CD4-positive, CD25-positive, alpha-beta regulatory T cell (primary cell): ENCODE data around the gene GLP2R. TPM values are rescaled to one million over a fixed set of nuclear protein-coding genes. Genes with fewer than 3 reads are reported as not detected.

Experiments used
- ATAC-seq, 2 donors: fragments of 150-1000 bp; cut with Tn5 transposase; one replicate each; pipeline ENCODE4 v1.10.0; 2021; ENCODE audit warnings: low read depth in 2 of 2, moderate number of reproducible peaks in 2 of 2, moderate library complexity in 1 of 2
- DNase-seq, 3 donors: peaks; one replicate each; pipeline versions ENCODE4 v3.0.0 to v3.0.0-alpha.2; 2012 to 2022; ENCODE audit warnings: mixed read lengths in 1 of 3
- H3K27ac ChIP-seq: one replicate; pipeline ENCODE4 v1.7.0; 2013; ENCODE audit warnings: mild to moderate bottlenecking, low read length; ENCODE audit not compliant: insufficient read depth, poor library complexity, severe bottlenecking
- H3K27me3 ChIP-seq: one replicate; pipeline ENCODE4 v1.7.0; 2013; ENCODE audit warnings: low read length; ENCODE audit not compliant: control insufficient read depth, insufficient read depth
- H3K36me3 ChIP-seq: one replicate; pipeline ENCODE4 v1.7.0; 2013; ENCODE audit warnings: mild to moderate bottlenecking, low read length, moderate library complexity; ENCODE audit not compliant: control insufficient read depth, insufficient read depth
- H3K4me1 ChIP-seq: 2 replicates; pipeline ENCODE4 v1.7.0; 2013; ENCODE audit warnings: mild to moderate bottlenecking, low read length; ENCODE audit not compliant: insufficient read depth, control insufficient read depth, poor library complexity, severe bottlenecking
- H3K4me3 ChIP-seq: one replicate; pipeline ENCODE4 v1.7.0; 2013; ENCODE audit warnings: low read depth, mild to moderate bottlenecking, low read length, moderate library complexity
- H3K9me3 ChIP-seq, 2 experiments: 1 replicate in 1 of 2; 2 replicates in 1 of 2; pipeline ENCODE4 v1.7.0; 2013; ENCODE audit warnings: low read length in 2 of 2, mild to moderate bottlenecking in 1 of 2, moderate library complexity in 1 of 2; ENCODE audit not compliant: control insufficient read depth in 2 of 2
- H3K27ac Mint-ChIP-seq, 3 donors: one replicate each; pipeline ENCODE4 v1.8.0; 2020 to 2022; ENCODE audit warnings: mild to moderate bottlenecking in 3 of 3, mixed read lengths in 3 of 3, moderate library complexity in 2 of 3
- H3K27me3 Mint-ChIP-seq: one replicate; pipeline ENCODE4 v1.8.0; 2022; ENCODE audit warnings: mild to moderate bottlenecking, mixed read lengths
- H3K36me3 Mint-ChIP-seq: one replicate; pipeline ENCODE4 v1.8.0; 2020; ENCODE audit warnings: mixed read lengths
- H3K4me1 Mint-ChIP-seq, 4 donors: one replicate each; pipeline ENCODE4 v1.8.0; 2020 to 2022; ENCODE audit warnings: mixed read lengths in 4 of 4, mild to moderate bottlenecking in 1 of 4
- H3K4me3 Mint-ChIP-seq, 4 donors: one replicate each; pipeline ENCODE4 v1.8.0; 2020 to 2022; ENCODE audit warnings: mild to moderate bottlenecking in 4 of 4, mixed read lengths in 4 of 4, moderate library complexity in 3 of 4
- H3K9me3 Mint-ChIP-seq, 7 donors: one replicate each; pipeline ENCODE4 v1.8.0; 2020 to 2022; ENCODE audit warnings: mixed read lengths in 7 of 7, mild to moderate bottlenecking in 3 of 7, moderate library complexity in 2 of 7
- polyA plus RNA-seq, 4 donors: library from polyadenylated mRNA; unstranded; fragments of 300-500 nt; fragmentation: Illumina TruSeq; gene quantifications; one replicate each; pipeline ENCODE4 v1.2.3, GENCODE V29; 2021
- total RNA-seq: library from RNA; stranded (reverse); gene quantifications from one replicate; pipeline ENCODE4 v1.2.3, GENCODE V29; 2022

GLP2R gene
- total and polyA plus RNA-seq, 5 donors from 2014 or later = not detected

GRCh38 chr17:9938764-9939163 is 113.0 kb downstream of the GLP2R start:
- Mint-ChIP-seq H3K9me3 (peaks cover 0 to 5% (median 0%) of the 10 kb centered on the region in 7 donors), H3K4me3 (no peak overlapping the region), H3K27me3 (no peaks in the 10 kb centered on the region), H3K4me1 (no peaks in the 10 kb centered on the region), H3K36me3 (no peaks in the 10 kb centered on the region), H3K27ac (no peak overlapping the region)
- Histone ChIP-seq H3K27ac (no peak overlapping the region), H3K36me3 (no peaks in the 10 kb centered on the region), H3K9me3 (no peaks in the 10 kb centered on the region), H3K4me3 (no peak overlapping the region), H3K4me1 (no peaks in the 10 kb centered on the region), H3K27me3 (no peaks in the 10 kb centered on the region)
- ATAC-seq (no peak), DNase-seq (no peak)

GRCh38 chr17:9940841-9941240 is 115.1 kb downstream of the GLP2R start:
- no peaks in the 10 kb centered on the region for H3K27me3 Mint-ChIP-seq
- H3K36me3 ChIP-seq = no peaks in the 10 kb centered on the region
- H3K27me3 ChIP-seq = no peaks in the 10 kb centered on the region
- H3K4me1 Mint-ChIP-seq = no peaks in the 10 kb centered on the region
- H3K9me3 ChIP-seq = no peaks in the 10 kb centered on the region
- no peaks in the 10 kb centered on the region for H3K4me1 ChIP-seq
- H3K9me3 Mint-ChIP-seq = peaks cover 0 to 4% (median 0%) of the 10 kb centered on the region in 7 donors
- no peak overlapping the region for H3K4me3 Mint-ChIP-seq
- no peak for DNase-seq
- ATAC-seq = no peak
- no peak overlapping the region for H3K27ac Mint-ChIP-seq
- H3K27ac ChIP-seq = no peak overlapping the region
- no peak overlapping the region for H3K4me3 ChIP-seq
- H3K36me3 Mint-ChIP-seq = no peaks in the 10 kb centered on the region

- no peaks in the 10 kb centered on the region for H3K36me3 ChIP-seq
- DNase-seq (no peak), ATAC-seq (no peak)
- Mint-ChIP-seq H3K9me3 (peaks cover 0 to 4% (median 0%) of the 10 kb centered on the region in 7 donors), H3K27me3 (no peaks in the 10 kb centered on the region), H3K27ac (no peak overlapping the region), H3K4me1 (no peaks in the 10 kb centered on the region), H3K4me3 (no peak overlapping the region), H3K36me3 (no peaks in the 10 kb centered on the region)
- no peak overlapping the region for H3K27ac ChIP-seq
- H3K4me1 ChIP-seq = no peaks in the 10 kb centered on the region
- H3K27me3 ChIP-seq = no peaks in the 10 kb centered on the region
- H3K4me3 ChIP-seq = no peak overlapping the region
- H3K9me3 ChIP-seq = no peaks in the 10 kb centered on the region
Measured at GRCh38 chr17:9941305-9941704, 115.6 kb downstream of the GLP2R start.

Other genes with a start within 250 kb of the GLP2R start
- gene CFAP52, start 249.3 kb upstream of the GLP2R start, total RNA-seq = not detected
- gene CFAP52, start 249.3 kb upstream of the GLP2R start, polyA plus RNA-seq = not detected
- not detected for gene USP43, start 180.4 kb upstream of the GLP2R start, total RNA-seq
- gene USP43, start 180.4 kb upstream of the GLP2R start, polyA plus RNA-seq = not detected
- gene DHRS7C, start 34.3 kb upstream of the GLP2R start, total RNA-seq = not detected
- not detected for gene DHRS7C, start 34.3 kb upstream of the GLP2R start, polyA plus RNA-seq
- not detected for gene GSG1L2, start 3.8 kb upstream of the GLP2R start, total RNA-seq
- not detected for gene GSG1L2, start 3.8 kb upstream of the GLP2R start, polyA plus RNA-seq
- not detected for gene RCVRN, start 79.3 kb downstream of the GLP2R start, total RNA-seq
- gene RCVRN, start 79.3 kb downstream of the GLP2R start, polyA plus RNA-seq = not detected